B cell (primary cell): ENCODE data around the gene VIPR2. TPM values are rescaled to one million over a fixed set of nuclear protein-coding genes. Genes with fewer than 3 reads are reported as not detected.

Experiments
- ATAC-seq: fragments of 200-7000 bp; cut with Tn5 transposase; one replicate; pipeline ENCODE4 v1.10.0; 2021; ENCODE audit warnings: low read depth, mild to moderate bottlenecking, moderate number of reproducible peaks, moderate library complexity
- CTCF ChIA-PET: fragments of 350-600 bp; sonication (Branson Sonifier 250); formaldehyde crosslinking; loops from one replicate; lab custom pipeline; 2021; ENCODE audit warnings: antibody characterized with exemption, inconsistent platforms; lab: Charles Lee
- POLR2A ChIA-PET: fragments of 350-600 bp; sonication (Branson Sonifier 250); formaldehyde crosslinking; loops from one replicate; lab custom pipeline; 2021; ENCODE audit warnings: antibody characterized with exemption; lab: Charles Lee
- DNase-seq: peaks from one replicate; pipeline ENCODE4 v3.0.0; 2013
- H2AFZ ChIP-seq: 2 replicates; pipeline ENCODE4 v1.6.1; 2012; ENCODE audit warnings: mild to moderate bottlenecking, low read depth, low read length; ENCODE audit not compliant: insufficient read depth, poor library complexity, severe bottlenecking
- H3K27ac ChIP-seq, 2 donors: 1 replicate in 1 of 2; 2 replicates in 1 of 2; pipeline ENCODE4 v1.5.1; 2012 to 2013; ENCODE audit warnings: low read length in 2 of 2, mild to moderate bottlenecking in 2 of 2, moderate library complexity in 1 of 2
- H3K27me3 ChIP-seq, 4 experiments: fragments of 200-600 bp in 1 of 4; sonication (generic) in 1 of 4; replicated peaks in 1 of 4; 1 replicate in 2 of 4; 2 replicates in 2 of 4; pipeline versions ENCODE4 v1.6.1 to v1.7.0; 2013 to 2016; ENCODE audit warnings: low read length in 3 of 4, mild to moderate bottlenecking in 2 of 4, mixed read lengths in 1 of 4, moderate library complexity in 1 of 4; ENCODE audit not compliant: insufficient read depth in 4 of 4, control insufficient read depth in 3 of 4; ENCODE audit errors: control extremely low read depth in 1 of 4
- H3K36me3 ChIP-seq, 2 experiments: replicated peaks in 1 of 2; 1 replicate in 1 of 2; 2 replicates in 1 of 2; pipeline versions ENCODE4 v1.6.1 to v1.7.1; 2013; ENCODE audit warnings: low read length in 1 of 2; ENCODE audit not compliant: insufficient read depth in 2 of 2, control insufficient read depth in 1 of 2; ENCODE audit errors: control extremely low read depth in 1 of 2, extremely low read depth in 1 of 2
- H3K4me1 ChIP-seq, 2 donors: fragments of 200-600 bp in 1 of 2; sonication (generic) in 1 of 2; 1 replicate in 1 of 2; 2 replicates in 1 of 2; pipeline versions ENCODE4 v1.5.1 to v1.6.1; 2013 to 2017; ENCODE audit warnings: low read length in 2 of 2; ENCODE audit not compliant: control insufficient read depth in 2 of 2, insufficient read depth in 2 of 2
- H3K4me2 ChIP-seq: replicated peaks from 2 replicates; pipeline ENCODE3; 2012; ENCODE audit warnings: mild to moderate bottlenecking, low read depth, low read length; ENCODE audit not compliant: poor library complexity, severe bottlenecking
- H3K4me3 ChIP-seq, 5 experiments: fragments of 200-600 bp in 1 of 5; sonication (generic) in 1 of 5; 1 replicate in 3 of 5; 2 replicates in 2 of 5; pipeline versions ENCODE4 v1.5.1 to v1.7.0; 2011 to 2016; ENCODE audit warnings: low read length in 4 of 5, mild to moderate bottlenecking in 4 of 5, low read depth in 2 of 5, control low read depth in 1 of 5, moderate library complexity in 1 of 5; ENCODE audit not compliant: insufficient read depth in 1 of 5; ENCODE audit errors: control extremely low read depth in 1 of 5, extremely low read depth in 1 of 5
- H3K79me2 ChIP-seq: fragments of 200-600 bp; sonication (generic); one replicate; pipeline ENCODE4 v1.6.0; 2016; ENCODE audit warnings: low read length; ENCODE audit not compliant: control insufficient read depth, insufficient read depth
- H3K9ac ChIP-seq: fragments of 200-600 bp; sonication (generic); 2 replicates; pipeline ENCODE4 v1.6.1; 2017; ENCODE audit warnings: mild to moderate bottlenecking, low read length, moderate library complexity
- H3K9me3 ChIP-seq, 3 donors: one replicate each; pipeline versions ENCODE4 v1.6.1 to v1.7.1; 2013; ENCODE audit warnings: low read length in 2 of 3; ENCODE audit not compliant: control insufficient read depth in 2 of 3, insufficient read depth in 1 of 3; ENCODE audit errors: control extremely low read depth in 1 of 3
- H4K20me1 ChIP-seq: 2 replicates; pipeline ENCODE4 v1.6.0; 2012; ENCODE audit warnings: mild to moderate bottlenecking, low read length; ENCODE audit not compliant: insufficient read depth, control insufficient read depth, poor library complexity, severe bottlenecking
- H3K27ac Mint-ChIP-seq: one replicate; pipeline ENCODE4 v1.8.0; 2021; ENCODE audit warnings: mixed read lengths
- H3K27me3 Mint-ChIP-seq: one replicate; pipeline ENCODE4 v1.8.0; 2021; ENCODE audit warnings: mixed read lengths
- H3K4me1 Mint-ChIP-seq: one replicate; pipeline ENCODE4 v1.8.0; 2021; ENCODE audit warnings: mixed read lengths
- H3K4me3 Mint-ChIP-seq: one replicate; pipeline ENCODE4 v1.8.0; 2021; ENCODE audit warnings: mixed read lengths
- H3K9me3 Mint-ChIP-seq: one replicate; pipeline ENCODE4 v1.8.0; 2022; ENCODE audit warnings: mixed read lengths; ENCODE audit not compliant: insufficient read depth
- EZH2 ChIP-seq: IDR thresholded peaks from 2 replicates; pipeline ENCODE4 v1.6.1; 2012; ENCODE audit warnings: borderline replicate concordance, low read depth, mild to moderate bottlenecking, moderate library complexity, low read length; ENCODE audit not compliant: insufficient read depth, poor library complexity, severe bottlenecking
- WGBS: methylation state at CpG from one replicate; pipeline ENCODE4 v1.1.5; 2013; ENCODE audit warnings: missing lambda C conversion rate; ENCODE audit not compliant: insufficient coverage; 5-methylcytosine and 5-hydroxymethylcytosine counted together
- intact Hi-C: fragments of 100-400 bp; cut with micrococcal nuclease; formaldehyde crosslinking; loops from one replicate; pipeline ENCODE4 v1.10.0; 2022
- polyA plus RNA-seq: library from polyadenylated mRNA; depleted of rRNA; stranded (reverse); fragments of >200 nt; gene quantifications from 2 replicates; pipeline ENCODE4 v1.2.3, GENCODE V29; 2012
- total RNA-seq, 2 donors: library from RNA; stranded (reverse); fragments of 120-200 nt in 1 of 2; gene quantifications; 1 replicate in 1 of 2; 2 replicates in 1 of 2; pipeline versions ENCODE4 v1.2.3 to v1.2.4, GENCODE V29; 2013 to 2022
- TF ChIP-seq, protein P1 (sequence below): fragments of 200-600 bp; IDR thresholded peaks from one replicate; pipeline ENCODE4 v1.8.0; 2022; ENCODE audit warnings: antibody characterized with exemption, mild to moderate bottlenecking

VIPR2 gene
- total and polyA plus RNA-seq, 2 donors (not counting 1 experiment from before 2014, with no cell fraction given) = not detected

DNA sequence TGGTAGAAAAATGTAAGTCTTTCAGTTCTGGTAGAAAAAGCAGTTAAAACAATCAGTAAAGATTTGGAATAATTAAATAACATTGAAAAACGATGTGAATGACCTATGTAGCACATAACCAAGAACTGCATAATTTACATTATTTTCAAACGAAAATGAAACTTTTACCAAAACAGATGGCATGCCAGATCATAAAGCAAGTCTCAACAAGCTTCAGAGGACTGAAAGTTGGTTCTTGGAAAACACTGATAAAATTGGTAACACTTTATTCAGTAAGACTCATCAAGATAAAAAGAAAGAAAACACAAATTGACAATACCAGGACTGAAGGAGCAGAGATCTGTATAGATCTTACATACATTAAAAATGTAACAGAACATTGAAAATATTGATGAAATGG is 92.8 kb downstream of the VIPR2 start:
- POLR2A ChIA-PET = no interaction called here

DNA sequence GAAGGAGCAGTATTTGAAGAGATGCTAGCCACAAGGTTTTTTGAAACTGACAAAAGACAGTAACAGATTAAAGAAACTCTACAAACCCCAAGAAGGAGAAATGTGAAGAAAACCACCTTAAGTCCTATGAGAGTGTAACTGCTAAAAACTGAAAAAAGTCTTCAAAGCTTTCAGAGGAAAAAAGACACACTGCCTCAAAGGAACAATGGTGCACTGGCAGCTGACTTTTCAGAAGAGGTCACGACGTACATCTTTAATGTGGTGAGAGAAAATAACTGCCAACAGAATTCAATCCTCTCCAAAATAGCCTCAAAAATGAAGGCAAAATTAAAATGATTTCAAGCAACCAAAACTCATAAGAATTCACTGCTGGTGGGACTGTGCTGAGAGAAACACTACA is 94.0 kb downstream of the VIPR2 start:
- CTCF ChIA-PET = no interaction called here
- Histone ChIP-seq H3K9ac (no peak overlapping the region), H3K79me2 (no peaks in the 10 kb centered on the region), H3K4me3 (no peak overlapping the region), H3K4me1 (no peaks in the 10 kb centered on the region), H2AFZ (no peak overlapping the region), H3K27me3 (no peaks in the 10 kb centered on the region), H3K4me2 (no peak overlapping the region), H3K27ac (no peak overlapping the region), H4K20me1 (no peaks in the 10 kb centered on the region), H3K36me3 (no peaks in the 10 kb centered on the region), H3K9me3 (no peaks in the 10 kb centered on the region)
- no peak for TF ChIP-seq EZH2
- TF ChIP-seq, protein P1, sequence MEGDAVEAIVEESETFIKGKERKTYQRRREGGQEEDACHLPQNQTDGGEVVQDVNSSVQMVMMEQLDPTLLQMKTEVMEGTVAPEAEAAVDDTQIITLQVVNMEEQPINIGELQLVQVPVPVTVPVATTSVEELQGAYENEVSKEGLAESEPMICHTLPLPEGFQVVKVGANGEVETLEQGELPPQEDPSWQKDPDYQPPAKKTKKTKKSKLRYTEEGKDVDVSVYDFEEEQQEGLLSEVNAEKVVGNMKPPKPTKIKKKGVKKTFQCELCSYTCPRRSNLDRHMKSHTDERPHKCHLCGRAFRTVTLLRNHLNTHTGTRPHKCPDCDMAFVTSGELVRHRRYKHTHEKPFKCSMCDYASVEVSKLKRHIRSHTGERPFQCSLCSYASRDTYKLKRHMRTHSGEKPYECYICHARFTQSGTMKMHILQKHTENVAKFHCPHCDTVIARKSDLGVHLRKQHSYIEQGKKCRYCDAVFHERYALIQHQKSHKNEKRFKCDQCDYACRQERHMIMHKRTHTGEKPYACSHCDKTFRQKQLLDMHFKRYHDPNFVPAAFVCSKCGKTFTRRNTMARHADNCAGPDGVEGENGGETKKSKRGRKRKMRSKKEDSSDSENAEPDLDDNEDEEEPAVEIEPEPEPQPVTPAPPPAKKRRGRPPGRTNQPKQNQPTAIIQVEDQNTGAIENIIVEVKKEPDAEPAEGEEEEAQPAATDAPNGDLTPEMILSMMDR = no peak
- Mint-ChIP-seq H3K9me3 (peaks cover 2% of the 10 kb centered on the region), H3K4me3 (no peak overlapping the region), H3K27ac (no peak overlapping the region), H3K27me3 (no peaks in the 10 kb centered on the region), H3K4me1 (no peaks in the 10 kb centered on the region)
- POLR2A ChIA-PET = no interaction called here
- WGBS = no CpG with 5 or more reads among the region's 2 CpGs
- intact Hi-C loops = no loop called here
- no peak for ATAC-seq
- DNase-seq = no peak

More for the DNA sequence above, 92.8 kb downstream of the VIPR2 start:
- Mint-ChIP-seq H3K27ac (no peak overlapping the region), H3K4me3 (no peak overlapping the region), H3K4me1 (no peaks in the 10 kb centered on the region), H3K9me3 (peaks cover 2% of the 10 kb centered on the region), H3K27me3 (no peaks in the 10 kb centered on the region)
- no peaks in the 10 kb centered on the region for H3K79me2 ChIP-seq
- no peak overlapping the region for H3K4me2 ChIP-seq
- no peaks in the 10 kb centered on the region for H3K36me3 ChIP-seq
- no peaks in the 10 kb centered on the region for H3K9me3 ChIP-seq
- no peak for DNase-seq
- H3K27me3 ChIP-seq = no peaks in the 10 kb centered on the region
- H4K20me1 ChIP-seq = no peaks in the 10 kb centered on the region
- TF ChIP-seq, protein P1 = no peak
- no peak overlapping the region for H3K4me3 ChIP-seq
- WGBS = no CpG with 5 or more reads among the region's 2 CpGs
- intact Hi-C loops = no loop called here
- no peak overlapping the region for H3K27ac ChIP-seq
- H2AFZ ChIP-seq = no peak overlapping the region
- CTCF ChIA-PET = no interaction called here
- no peaks in the 10 kb centered on the region for H3K4me1 ChIP-seq
- H3K9ac ChIP-seq = no peak overlapping the region
- ATAC-seq = no peak
